HG02981 (cell line): ENCODE data around the gene YJEFN3.

Experiments
- ATAC-seq: cut with Tn5 transposase; IDR thresholded peaks from one replicate; pipeline ENCODE4 v1.9.1; 2021; ENCODE audit warnings: mild to moderate bottlenecking, moderate library complexity; ENCODE audit not compliant: unreplicated experiment

YJEFN3 gene

DNA sequence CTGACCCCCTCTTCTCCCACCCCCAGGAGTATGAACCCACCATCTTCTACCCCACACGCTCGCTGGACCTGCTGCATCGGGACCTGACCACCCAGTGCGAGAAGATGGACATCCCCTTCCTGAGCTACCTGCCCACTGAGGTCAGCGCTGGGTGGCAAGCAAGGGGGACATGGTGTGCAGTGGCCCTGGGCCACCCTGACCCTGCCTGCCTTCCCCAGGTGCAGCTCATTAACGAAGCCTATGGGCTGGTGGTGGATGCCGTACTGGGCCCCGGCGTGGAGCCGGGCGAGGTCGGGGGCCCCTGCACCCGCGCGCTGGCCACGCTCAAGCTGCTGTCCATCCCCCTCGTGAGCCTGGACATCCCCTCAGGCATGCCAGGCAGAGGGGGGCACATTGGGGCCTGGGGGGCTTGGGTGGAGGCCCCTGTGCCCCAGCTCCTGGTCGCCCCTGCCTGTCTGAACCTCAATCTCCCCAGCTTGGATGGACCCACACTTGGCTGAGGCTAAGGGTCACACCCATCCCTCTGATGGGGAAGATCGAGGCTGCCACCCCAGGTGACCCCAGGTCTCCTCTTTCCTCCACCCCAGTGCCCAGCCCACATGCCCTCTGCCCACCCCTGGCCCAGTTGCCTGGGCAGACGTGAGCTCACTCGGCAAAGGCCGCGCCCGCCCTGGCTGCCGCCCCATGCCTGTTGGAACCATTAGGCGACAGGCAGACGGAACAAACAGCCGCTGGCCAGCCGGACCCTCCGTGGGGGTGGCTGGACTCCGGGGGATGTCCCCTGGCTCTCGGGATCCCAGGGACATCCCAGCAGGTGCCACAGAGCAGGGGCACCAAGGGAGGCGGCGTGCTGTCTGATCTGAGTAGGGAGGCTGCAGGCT is 6.8 kb downstream of the YJEFN3 start:
- no peak for ATAC-seq

DNA sequence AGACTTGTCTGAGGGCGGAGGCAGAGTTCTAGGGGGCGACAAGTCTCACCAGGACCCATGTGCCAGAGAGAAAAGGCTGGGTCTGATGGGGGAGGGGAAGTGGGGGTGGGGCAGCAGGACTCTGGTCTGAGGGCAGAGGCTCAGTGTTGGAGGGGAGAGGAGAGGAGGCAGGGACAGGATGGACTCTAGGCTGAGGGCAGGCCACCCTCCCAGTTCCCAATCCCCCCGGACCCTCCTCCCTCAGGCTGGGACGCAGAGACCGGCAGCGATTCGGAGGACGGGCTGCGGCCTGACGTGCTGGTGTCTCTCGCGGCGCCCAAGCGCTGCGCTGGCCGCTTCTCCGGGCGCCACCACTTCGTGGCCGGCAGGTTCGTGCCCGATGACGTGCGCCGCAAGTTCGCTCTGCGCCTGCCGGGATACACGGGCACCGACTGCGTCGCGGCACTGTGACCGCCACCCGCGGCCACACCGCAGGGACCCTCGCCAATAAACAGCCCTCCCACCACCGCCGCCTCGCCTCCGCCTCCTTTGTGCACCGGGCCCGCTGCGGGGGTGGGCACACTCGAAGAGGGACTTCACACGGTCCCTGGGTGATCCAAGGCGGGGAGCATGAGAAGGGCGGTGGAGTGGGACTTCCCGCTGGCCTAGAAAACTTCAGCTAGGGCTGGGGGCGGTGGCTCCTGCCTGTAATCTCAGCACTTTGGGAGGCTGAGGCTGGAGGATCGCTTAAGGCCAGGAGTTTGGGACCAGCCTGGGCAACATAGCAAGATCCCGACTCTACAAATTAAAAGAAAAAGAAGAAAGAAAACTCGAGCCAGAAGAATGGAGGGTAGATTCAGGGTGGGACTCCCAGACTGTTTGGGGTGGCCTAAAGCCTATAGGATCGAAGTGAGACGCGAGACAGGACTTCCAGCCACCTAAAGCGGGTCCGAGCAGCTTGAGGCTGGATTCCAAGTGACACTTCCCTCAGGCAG is 8.7 kb downstream of the YJEFN3 start:
- no peak for ATAC-seq

DNA sequence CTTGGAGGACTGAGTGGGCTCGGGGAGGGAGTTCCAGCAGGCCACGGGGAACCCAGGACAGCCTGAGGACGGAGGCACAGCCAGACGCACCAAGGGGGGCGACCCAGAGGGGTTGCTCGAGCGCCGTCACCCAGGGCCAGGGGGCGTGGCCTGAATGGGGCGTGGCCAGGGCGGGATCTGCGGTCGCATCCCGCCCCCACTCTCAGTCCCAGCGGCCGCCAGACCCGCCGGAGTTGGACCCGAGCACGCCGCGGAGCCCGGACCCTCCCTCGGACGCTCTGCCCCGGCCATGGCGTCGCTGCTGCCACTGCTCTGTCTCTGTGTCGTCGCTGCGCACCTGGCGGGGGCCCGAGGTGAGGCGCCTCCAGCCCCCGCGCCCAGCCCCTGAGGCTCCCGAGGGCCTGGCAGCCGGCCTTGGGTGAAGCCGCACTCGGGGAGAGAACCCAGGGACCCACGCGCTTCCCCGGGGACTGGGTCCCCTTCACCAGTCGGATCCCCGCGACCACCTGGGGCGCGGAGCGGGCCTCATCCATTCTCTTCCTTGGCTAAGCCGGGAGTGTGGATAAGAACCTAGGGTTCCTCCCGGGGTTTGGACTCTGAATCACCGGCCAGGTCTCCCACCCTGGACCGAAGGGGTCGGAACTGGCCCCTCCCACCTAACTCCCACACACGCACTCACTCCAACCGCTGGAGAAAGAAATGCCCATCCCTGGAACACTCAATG is 9.5 kb downstream of the YJEFN3 start, which contains the start of gene CILP2:
TSS of gene CILP2 (plus strand) at position 205 of the 724 bp plus-strand sequence. CDS start at position 290, 85 bp downstream.
- ATAC-seq, result no peak

DNA sequence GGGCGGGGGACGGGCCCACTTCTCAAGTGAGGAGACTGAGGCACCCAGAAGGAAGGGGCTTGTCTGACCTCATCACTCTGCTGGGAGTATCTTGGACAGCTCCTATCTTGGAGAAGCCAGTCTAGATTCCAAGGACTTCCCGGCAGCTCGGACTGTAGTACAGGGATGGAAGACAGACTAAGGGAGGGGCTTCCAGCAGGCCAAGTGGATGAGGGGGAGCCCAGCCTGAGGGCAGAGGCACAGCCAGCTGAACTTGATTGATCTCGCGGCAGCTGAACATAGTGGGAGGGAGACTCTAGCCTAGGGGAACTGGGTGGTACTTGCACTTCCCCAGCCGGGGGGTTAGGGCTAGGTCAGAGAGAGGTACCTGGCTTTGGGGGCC is 10.1 kb downstream of the YJEFN3 start:
- ATAC-seq, result no peak

DNA sequence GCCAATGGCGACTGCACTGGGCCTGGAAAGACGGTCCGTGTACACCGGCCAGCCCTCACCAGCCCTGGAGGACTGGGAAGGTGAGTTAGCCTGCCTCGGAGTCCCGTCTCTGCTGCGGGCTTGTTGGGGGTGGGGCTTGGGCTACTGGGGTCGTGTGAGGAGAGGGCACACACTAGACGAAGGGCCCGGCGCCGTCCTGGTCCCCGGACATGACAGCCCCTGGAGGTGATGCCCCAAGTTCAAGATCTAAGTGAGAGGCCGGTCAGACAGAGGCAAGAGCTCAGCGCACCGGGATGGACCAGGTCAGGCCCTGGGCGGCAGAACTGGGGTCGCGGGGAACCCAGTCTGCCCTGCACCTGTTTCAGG is 11.0 kb downstream of the YJEFN3 start:
- ATAC-seq, result no peak

DNA sequence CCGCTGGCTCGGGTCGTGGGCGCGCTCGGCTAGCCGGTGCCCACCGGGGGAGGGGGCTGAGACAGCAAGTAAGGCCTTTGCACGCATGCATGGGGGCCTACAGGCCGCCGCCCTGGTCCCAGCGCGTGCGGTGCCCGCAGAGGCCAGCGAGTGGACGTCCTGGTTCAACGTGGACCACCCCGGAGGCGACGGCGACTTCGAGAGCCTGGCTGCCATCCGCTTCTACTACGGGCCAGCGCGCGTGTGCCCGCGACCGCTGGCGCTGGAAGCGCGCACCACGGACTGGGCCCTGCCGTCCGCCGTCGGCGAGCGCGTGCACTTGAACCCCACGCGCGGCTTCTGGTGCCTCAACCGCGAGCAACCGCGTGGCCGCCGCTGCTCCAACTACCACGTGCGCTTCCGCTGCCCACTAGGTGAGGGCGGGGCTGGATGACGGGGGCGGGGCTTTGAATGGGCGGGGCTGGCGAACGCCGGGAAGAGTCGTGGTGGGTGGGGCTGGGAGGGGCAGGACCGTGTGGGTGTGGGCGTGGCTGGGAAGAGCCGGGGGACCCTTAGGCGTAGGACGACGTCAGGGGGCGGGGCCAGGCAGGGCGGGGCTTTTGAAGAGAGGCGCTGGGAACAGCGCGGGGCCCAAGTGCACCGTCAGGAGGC is 11.5 kb downstream of the YJEFN3 start:
- no peak for ATAC-seq

DNA sequence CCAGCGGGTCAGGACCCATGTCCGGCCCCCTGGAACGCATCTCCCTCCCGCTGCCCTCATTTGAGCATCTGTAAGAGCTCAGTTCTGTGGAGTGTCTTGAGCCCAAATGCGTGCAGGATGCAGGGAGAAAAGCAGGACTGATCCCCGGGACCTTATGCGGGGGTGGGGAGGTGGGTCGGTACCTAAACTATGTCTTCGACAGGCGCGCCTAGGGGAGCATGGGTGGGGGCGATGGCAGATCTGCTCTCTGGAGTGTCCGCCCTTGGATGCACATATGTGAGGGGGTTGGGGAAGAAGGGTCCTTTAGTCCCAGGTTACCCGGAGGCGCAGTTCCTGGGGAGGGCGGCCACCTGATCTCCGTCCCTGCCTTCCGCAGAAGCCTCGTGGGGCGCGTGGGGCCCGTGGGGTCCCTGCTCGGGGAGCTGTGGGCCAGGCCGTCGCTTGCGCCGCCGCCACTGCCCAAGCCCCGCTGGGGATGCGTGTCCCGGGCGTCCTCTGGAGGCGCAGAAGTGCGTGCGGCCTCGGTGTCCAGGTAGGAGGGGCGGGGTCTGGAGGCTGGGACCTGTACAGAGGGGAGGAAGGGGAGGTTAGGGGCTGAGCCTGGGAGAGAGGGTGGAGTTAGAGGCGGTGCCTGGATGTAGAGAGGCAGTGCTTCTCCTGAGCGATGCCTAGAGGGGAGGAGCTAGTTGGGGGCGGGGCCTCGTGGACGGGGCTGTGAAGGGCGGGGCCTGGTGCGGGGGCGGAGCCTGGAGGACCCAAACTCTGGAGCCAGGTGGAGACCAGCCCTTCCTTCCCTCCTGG is 12.2 kb downstream of the YJEFN3 start:
- peak; percentile 44 for ATAC-seq

DNA sequence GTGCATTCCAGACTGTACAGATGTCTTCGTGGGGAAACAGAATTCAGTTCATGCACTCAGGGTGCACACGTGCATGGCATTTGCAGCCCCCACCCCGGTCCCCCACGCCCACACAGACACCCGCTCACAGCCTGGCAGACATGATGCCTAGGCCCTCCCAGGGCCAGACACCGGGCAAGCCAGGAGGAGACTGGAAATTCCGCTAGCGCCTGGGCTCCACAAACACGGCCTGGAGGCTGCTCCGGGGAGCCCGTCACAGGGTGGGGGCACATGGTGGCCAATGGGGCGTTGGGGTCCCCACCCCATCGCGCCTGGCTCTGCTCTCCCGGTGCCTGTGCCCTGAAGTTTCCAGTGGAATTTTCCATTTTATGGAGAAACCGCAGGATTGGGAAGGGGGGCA is 12.9 kb downstream of the YJEFN3 start:
- no peak for ATAC-seq

DNA sequence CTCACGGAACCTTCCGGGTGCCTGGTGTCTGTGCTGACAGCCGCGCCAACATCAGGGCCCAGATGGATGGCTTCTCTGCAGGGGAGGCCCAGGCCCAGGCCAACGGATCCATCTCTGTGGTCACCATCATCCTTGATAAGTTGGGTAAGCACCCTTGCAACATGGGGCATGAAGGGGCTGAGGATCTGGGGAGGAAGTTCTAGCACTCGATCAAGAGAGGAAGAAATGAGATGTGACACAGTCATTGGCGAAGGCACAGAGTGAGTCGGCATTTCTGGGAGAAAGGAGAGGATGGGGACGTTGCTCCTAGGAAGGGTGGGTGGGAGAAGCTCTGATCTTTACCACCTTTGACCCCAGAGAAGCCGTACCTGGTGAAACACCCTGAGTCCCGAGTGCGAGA is 13.8 kb downstream of the YJEFN3 start:
- ATAC-seq, result no peak

DNA sequence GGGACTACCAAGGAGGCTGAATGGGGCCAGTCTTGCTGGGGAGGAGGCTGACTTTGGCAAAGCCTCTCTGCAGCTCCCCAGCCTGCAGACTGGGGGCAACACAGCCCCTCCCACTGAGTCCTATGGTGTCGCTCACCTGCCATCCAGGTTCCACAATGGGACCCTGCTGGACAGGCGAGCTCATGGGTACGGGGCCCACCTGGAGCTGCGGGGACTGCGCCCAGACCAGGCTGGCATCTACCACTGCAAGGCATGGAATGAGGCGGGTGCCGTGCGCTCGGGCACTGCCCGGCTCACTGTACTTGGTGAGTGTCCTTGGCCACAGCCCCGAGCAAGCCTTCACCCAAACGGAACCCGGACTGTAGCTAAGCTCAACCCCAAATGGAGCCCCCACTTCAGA is 14.4 kb downstream of the YJEFN3 start:
- ATAC-seq, result no peak

DNA sequence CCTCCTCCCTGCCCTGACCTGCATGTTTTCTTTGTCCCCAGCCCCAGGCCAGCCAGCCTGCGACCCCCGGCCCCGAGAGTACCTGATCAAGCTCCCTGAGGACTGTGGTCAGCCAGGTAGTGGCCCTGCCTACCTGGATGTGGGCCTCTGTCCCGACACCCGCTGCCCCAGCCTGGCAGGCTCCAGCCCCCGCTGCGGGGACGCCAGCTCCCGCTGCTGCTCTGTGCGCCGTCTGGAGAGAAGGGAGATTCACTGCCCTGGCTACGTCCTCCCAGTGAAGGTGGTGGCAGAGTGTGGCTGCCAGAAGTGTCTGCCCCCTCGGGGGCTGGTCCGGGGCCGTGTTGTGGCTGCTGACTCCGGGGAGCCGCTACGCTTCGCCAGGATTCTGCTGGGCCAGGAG is 14.9 kb downstream of the YJEFN3 start:
- ATAC-seq, result no peak

DNA sequence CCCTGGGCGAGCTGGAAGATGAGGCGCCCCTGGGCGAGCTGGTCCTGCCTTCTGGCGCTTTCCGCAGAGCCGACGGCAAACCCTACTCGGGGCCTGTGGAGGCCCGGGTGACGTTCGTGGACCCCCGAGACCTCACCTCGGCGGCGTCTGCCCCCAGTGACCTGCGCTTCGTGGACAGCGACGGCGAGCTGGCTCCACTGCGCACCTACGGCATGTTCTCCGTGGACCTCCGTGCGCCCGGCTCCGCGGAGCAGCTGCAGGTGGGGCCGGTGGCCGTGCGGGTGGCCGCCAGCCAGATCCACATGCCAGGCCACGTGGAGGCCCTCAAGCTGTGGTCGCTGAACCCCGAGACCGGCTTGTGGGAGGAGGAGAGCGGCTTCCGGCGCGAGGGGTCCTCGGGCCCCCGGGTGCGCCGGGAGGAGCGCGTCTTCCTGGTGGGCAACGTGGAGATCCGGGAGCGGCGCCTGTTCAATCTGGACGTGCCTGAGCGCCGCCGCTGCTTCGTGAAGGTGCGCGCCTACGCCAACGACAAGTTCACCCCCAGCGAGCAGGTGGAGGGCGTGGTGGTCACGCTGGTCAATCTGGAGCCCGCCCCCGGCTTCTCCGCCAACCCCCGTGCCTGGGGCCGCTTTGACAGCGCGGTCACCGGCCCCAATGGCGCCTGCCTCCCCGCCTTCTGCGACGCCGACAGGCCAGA is 15.7 kb downstream of the YJEFN3 start:
- no peak for ATAC-seq

DNA sequence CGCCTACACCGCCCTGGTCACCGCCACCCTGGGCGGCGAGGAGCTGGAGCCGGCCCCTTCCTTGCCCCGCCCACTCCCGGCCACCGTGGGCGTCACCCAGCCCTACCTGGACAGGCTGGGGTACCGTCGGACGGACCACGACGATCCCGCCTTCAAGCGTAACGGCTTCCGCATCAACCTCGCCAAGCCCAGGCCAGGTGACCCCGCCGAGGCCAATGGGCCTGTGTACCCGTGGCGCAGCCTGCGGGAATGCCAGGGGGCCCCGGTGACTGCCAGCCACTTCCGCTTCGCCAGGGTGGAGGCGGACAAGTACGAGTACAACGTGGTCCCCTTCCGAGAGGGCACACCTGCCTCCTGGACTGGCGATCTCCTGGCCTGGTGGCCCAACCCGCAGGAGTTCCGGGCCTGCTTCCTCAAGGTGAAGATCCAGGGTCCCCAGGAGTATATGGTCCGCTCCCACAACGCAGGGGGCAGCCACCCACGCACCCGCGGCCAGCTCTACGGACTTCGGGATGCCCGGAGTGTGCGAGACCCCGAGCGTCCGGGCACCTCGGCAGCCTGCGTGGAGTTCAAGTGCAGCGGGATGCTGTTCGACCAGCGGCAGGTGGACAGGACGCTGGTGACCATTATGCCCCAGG is 16.4 kb downstream of the YJEFN3 start:
- ATAC-seq, result no peak

DNA sequence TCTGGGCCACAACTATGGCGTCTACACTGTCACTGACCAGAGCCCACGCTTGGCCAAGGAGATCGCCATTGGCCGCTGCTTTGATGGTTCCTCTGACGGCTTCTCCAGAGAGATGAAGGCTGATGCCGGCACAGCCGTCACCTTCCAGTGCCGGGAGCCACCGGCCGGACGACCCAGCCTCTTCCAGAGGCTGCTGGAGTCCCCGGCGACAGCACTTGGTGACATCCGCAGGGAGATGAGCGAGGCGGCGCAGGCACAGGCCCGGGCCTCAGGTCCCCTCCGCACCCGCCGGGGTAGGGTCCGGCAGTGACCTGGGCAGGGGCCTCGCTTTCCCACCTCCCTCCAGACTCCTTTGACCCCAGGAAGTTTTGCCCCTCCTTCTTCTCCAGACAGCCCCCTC is 17.0 kb downstream of the YJEFN3 start:
- ATAC-seq, result no peak

DNA sequence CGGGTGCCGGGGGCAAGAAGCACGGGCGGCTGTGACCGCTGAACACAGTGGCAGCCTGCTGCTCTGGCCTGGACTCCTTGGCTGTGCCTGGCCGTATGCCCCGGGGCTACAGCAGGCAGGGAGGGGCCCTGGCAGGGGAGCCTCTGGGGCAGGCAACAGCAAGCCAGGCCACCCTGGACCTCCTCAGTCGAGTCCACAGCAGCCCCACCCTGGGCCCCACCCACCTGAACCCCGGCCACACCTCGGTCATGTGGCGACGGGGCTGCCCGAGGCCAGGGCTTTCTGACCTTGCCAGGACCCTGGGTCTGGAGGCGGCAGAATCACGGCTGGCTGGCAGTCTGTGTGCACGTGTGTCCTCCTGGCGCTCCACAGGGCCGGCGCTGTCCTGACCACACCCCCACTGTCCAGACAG is 18.0 kb downstream of the YJEFN3 start:
- no peak for ATAC-seq

DNA sequence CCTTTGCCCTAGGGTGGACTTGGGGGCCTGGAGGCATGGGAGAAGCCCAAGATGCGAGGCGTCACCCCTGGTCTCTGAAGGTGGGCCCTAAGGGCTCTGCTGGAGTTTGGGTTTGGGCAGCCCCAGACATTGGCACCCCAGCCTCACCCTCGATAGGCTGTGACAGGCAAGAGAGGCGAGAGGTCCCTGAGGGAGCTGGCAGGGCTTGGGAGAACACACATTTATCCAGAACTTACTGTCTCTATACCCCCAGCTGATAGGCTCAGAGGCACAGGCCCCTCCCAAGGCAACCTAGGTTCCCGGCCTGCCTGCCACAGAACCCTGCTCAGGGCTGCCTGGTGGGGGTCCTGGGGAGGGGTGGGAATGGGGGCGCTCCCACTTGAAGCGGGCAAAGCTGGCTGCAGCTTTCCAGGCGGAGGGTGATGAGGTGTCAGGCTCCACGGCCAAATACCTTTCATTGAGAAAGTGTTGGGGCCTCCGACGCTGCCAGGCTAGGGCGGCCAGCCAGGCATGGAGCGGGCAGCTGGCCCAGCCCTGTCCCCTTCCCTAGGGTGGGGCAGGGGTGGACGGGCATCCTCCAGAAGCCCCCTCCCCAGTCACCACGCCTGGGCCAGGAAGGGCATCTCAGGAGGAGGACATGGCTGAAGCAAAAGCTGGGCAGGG is 19.1 kb downstream of the YJEFN3 start:
- ATAC-seq, result no peak

DNA sequence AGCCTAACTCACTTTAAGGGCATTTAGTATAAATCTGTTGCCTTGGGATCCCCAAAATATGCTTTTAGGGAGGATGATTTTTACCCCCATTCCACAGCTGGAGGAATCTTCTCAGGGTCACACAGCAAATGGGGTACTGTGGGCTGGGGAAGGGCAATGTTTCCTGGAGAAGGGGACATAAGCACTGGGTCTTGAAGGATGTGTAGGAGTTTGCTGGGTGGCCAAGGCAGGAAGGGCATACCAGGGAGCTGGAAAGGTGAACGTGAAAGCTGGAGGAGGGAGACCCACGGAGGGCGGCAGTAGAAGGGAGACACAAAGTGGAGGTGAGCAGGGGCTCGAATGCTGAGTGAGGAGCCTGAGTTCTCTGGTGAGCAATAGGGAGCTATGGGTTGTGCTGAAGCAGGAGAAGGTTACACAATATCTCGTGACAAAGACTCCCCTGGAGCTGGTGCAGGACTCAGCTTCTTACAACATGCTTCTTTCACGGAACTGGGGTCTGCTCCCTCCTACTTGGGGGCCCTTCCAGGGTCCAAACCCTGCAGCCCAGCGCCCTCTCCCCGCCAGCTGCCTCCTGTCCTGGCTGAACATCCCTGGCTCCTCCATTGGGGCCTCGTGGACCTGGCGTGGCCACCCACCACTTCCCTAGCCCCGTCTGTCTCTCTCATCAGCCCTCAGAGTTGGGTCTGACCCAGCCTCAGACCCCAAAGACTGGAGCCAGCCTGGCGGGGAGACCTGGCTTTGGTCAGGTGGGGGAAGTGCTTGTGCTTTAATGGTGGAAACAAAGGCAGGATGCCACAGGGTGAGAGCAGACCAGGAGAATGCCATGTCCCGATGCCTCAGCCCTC is 20.4 kb downstream of the YJEFN3 start:
- no peak for ATAC-seq
